Activated CD4-positive, alpha-beta T cell treated with anti-CD3 and anti-CD28 coated beads for 48 hours (primary cell): ENCODE measurements around the gene FKRP.

Experiments
- DNase-seq: peaks from one replicate; pipeline ENCODE4 v3.0.0-alpha.2; 2020

The FKRP gene

GRCh38 chr19:46732172-46732938, 13.5 kb upstream of the FKRP start:
- DNase-seq: no peak

GRCh38 chr19:46732966-46733689, 12.7 kb upstream of the FKRP start:
- DNase-seq: no peak

- DNase-seq: no peak
These were observed 12.1 kb upstream of the FKRP start for GRCh38 chr19:46733690-46734292.

GRCh38 chr19:46736531-46737297, 9.1 kb upstream of the FKRP start:
- no peak for DNase-seq

GRCh38 chr19:46737298-46737654, 8.6 kb upstream of the FKRP start:
- DNase-seq: no peak

GRCh38 chr19:46737761-46738171, 8.1 kb upstream of the FKRP start:
- DNase-seq: no peak

- no peak for DNase-seq
These were observed 6.5 kb upstream of the FKRP start for GRCh38 chr19:46739290-46739771.

- no peak for DNase-seq
These were observed 4.4 kb upstream of the FKRP start for GRCh38 chr19:46741447-46741846.

- no peak for DNase-seq
These were observed 2.9 kb upstream of the FKRP start for GRCh38 chr19:46742926-46743480.

GRCh38 chr19:46744005-46744691, 1.7 kb upstream of the FKRP start:
- no peak for DNase-seq

- DNase-seq: no peak
These were observed 827 bp upstream of the FKRP start for GRCh38 chr19:46745030-46745429.

- peak; percentile 65 for DNase-seq
These were observed 612 bp downstream of the FKRP start, which contains the start of gene STRN4 for GRCh38 chr19:46746281-46747057. STRN4 (minus strand) TSS chr19:46746450; CDS start chr19:46746430, 20 bp downstream.

- DNase-seq: peak; percentile 87
These were observed 2.7 kb downstream of the FKRP start for GRCh38 chr19:46748325-46749109.

- peak; percentile 77 for DNase-seq
These were observed 7.7 kb downstream of the FKRP start for GRCh38 chr19:46753420-46754155.

GRCh38 chr19:46755077-46755852, 9.4 kb downstream of the FKRP start:
- no peak for DNase-seq

- no peak for DNase-seq
These were observed 10.1 kb downstream of the FKRP start for GRCh38 chr19:46755853-46756543.

GRCh38 chr19:46756544-46756888, 10.7 kb downstream of the FKRP start:
- DNase-seq: no peak

- DNase-seq: no peak
These were observed 13.3 kb downstream of the FKRP start for GRCh38 chr19:46759206-46759605.
